Right lobe of liver (tissue), 6 donors: ENCODE data around the gene IL17REL. TPM values are rescaled to one million over a fixed set of nuclear protein-coding genes. Genes with fewer than 3 reads are reported as not detected.

ENCODE experiments used
- ATAC-seq, 4 donors: fragments of 200-7000 bp; cut with Tn5 transposase; one replicate each; pipeline ENCODE4 v1.9.1; 2020; ENCODE audit warnings: mild to moderate bottlenecking in 4 of 4, moderate library complexity in 4 of 4
- DNase-seq, 3 donors: peaks; one replicate each; pipeline ENCODE4 v3.0.0-alpha.2; 2020
- H3K27ac ChIP-seq, 3 donors: fragments of 200-600 bp; one replicate each; pipeline ENCODE4 v1.8.0; 2022
- H3K27me3 ChIP-seq, 2 donors: fragments of 200-600 bp; one replicate each; pipeline ENCODE4 v1.8.0; 2022
- H3K36me3 ChIP-seq, 4 donors: fragments of 200-600 bp; sonication (generic) in 1 of 4; one replicate each; pipeline versions ENCODE4 v1.5.1 to v1.8.0; 2017 to 2022; ENCODE audit warnings: control low read depth in 1 of 4
- H3K4me1 ChIP-seq, 4 donors: fragments of 200-600 bp; sonication (generic) in 1 of 4; one replicate each; pipeline versions ENCODE4 v1.5.1 to v1.8.0; 2017 to 2022; ENCODE audit warnings: control low read depth in 1 of 4
- H3K4me3 ChIP-seq, 3 donors: fragments of 200-600 bp; one replicate each; pipeline ENCODE4 v1.8.0; 2022
- H3K9me3 ChIP-seq, 4 donors: fragments of 200-600 bp; sonication (generic) in 1 of 4; one replicate each; pipeline versions ENCODE4 v1.5.1 to v1.8.0; 2017 to 2022; ENCODE audit warnings: control low read depth in 1 of 4
- POLR2A ChIP-seq: fragments of 450-650 bp; IDR thresholded peaks from one replicate; pipeline ENCODE4 v1.6.1; 2017; ENCODE audit warnings: antibody characterized with exemption, mild to moderate bottlenecking
- WGBS: methylation state at CpG from one replicate; pipeline ENCODE4 v1.1.6; 2018; ENCODE audit warnings: low coverage, low lambda C conversion rate; ENCODE audit not compliant: insufficient coverage; ENCODE audit errors: missing lambda C conversion rate; 5-methylcytosine and 5-hydroxymethylcytosine counted together
- intact Hi-C, 2 donors: fragments of 100-400 bp; cut with DNase I; formaldehyde crosslinking; loops; one replicate each; pipeline versions ENCODE4 v1.11.2 to v1.14.1; 2022
- long read RNA-seq: library from polyadenylated mRNA; unstranded; transcript quantifications from one replicate; pipeline ENCODE4 v2.0.0, GENCODE V29; 2019
- total RNA-seq, 6 experiments: library from RNA; depleted of rRNA in 2 of 6; stranded (reverse); fragments of >200 nt in 2 of 6; fragmentation: NEBNext Ultra II Directional in 3 of 6; extraction: Animal tissue kit (Norgen Biotek cat#: 25700) in 3 of 6; gene quantifications; one replicate each; pipeline versions ENCODE4 v1.1.0 to v1.2.4, GENCODE V29; 2016 to 2023
- TF ChIP-seq, protein P1 (sequence below), 4 donors: fragments of 200-600 bp in 3 of 4; fragments of 450-650 bp in 1 of 4; IDR thresholded peaks; one replicate each; pipeline versions ENCODE4 v1.5.1 to v1.8.0; 2016 to 2022; ENCODE audit warnings: antibody characterized with exemption in 4 of 4, mild to moderate bottlenecking in 2 of 4
- donor health status: DM: no; HTN: yes; CAD: no.
- donor health status: DM: no; HTN: no; CAD: no.
- donor health status: DM: no; HTN: no; CAD: no.
- donor health status: DM: no; HTN: yes; CAD: no.
- donor health status: DM: no; HTN: yes; CAD: no.

The IL17REL gene
- total RNA-seq, result not detected
- long read RNA-seq, result 0 reads

DNA sequence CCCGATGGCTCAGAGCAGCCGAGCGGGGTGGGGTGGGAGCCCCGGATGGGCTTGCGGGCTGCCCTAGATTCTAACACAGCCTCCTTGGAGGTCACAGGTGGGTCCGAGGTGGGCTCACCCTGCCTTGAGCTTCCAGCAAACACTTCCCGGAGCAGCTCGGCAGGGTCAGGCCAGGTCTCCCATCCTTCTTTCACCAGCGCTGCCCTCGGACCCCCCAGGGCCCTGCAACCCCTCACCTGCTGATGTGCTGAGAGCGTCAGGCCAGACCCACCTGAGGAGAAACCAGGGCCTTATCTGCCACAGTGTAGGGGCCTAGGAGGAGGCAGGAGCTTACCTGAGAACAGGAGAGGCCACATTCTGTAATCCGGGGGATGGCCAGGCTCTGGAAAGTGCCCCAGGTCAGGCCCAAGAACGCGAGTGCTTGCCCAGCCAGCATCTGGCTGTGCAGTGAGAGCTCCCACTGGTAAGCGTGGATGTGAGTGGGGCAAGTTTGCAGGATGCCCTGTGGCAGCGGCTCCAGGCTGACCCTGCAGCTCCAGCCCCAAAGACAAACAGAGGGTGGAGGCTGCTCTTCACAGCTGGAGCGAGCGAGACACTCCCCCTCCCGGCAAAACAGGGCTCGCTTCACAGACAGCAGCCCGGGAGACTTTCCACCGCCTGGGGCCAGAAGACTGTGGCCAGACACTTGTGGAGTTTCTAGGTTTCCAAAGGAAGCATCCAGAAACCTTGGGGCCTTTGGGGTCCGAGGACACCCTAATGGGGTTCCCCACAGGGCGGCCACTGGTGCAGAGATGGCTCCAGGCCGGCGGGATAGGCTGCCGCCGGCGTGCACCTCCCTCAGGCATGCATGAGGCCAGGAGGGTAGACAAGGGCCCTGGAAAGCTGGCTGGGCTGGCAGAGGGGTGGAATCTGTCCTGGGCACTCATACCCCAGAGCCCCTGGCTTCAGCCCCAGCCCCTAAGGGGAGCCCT is at the start of gene IL17REL:
Gene IL17REL, minus strand, starts transcription at position 555 of the 971 bp plus-strand sequence. Its CDS starts 119 bp downstream, at position 436.
- H3K4me1 ChIP-seq, result peaks cover 0 to 2% (median 0%) of the 10 kb centered on the region in 4 donors
- no peak for TF ChIP-seq POLR2A
- TF ChIP-seq, protein P1, sequence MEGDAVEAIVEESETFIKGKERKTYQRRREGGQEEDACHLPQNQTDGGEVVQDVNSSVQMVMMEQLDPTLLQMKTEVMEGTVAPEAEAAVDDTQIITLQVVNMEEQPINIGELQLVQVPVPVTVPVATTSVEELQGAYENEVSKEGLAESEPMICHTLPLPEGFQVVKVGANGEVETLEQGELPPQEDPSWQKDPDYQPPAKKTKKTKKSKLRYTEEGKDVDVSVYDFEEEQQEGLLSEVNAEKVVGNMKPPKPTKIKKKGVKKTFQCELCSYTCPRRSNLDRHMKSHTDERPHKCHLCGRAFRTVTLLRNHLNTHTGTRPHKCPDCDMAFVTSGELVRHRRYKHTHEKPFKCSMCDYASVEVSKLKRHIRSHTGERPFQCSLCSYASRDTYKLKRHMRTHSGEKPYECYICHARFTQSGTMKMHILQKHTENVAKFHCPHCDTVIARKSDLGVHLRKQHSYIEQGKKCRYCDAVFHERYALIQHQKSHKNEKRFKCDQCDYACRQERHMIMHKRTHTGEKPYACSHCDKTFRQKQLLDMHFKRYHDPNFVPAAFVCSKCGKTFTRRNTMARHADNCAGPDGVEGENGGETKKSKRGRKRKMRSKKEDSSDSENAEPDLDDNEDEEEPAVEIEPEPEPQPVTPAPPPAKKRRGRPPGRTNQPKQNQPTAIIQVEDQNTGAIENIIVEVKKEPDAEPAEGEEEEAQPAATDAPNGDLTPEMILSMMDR (IDR thresholded peaks at IDR 0.05), result peak in 2 of 4 donors; percentile 6 to 14
- 56% methylated on average over 5 of the region's 29 CpGs for WGBS
- H3K36me3 ChIP-seq, result no peaks in the 10 kb centered on the region
- intact Hi-C loops, result no loop called here
- peak in 1 of 3 donors; percentile 29 for DNase-seq
- H3K9me3 ChIP-seq, result no peaks in the 10 kb centered on the region
- H3K27me3 ChIP-seq, result peaks cover 0 to 24% of the 10 kb centered on the region in 2 donors
- H3K27ac ChIP-seq, result no peak within 1 kb of the TSS
- ATAC-seq, result peak; percentile 7 to 65 (median 47)
- H3K4me3 ChIP-seq, result no peak within 1 kb of the TSS

DNA sequence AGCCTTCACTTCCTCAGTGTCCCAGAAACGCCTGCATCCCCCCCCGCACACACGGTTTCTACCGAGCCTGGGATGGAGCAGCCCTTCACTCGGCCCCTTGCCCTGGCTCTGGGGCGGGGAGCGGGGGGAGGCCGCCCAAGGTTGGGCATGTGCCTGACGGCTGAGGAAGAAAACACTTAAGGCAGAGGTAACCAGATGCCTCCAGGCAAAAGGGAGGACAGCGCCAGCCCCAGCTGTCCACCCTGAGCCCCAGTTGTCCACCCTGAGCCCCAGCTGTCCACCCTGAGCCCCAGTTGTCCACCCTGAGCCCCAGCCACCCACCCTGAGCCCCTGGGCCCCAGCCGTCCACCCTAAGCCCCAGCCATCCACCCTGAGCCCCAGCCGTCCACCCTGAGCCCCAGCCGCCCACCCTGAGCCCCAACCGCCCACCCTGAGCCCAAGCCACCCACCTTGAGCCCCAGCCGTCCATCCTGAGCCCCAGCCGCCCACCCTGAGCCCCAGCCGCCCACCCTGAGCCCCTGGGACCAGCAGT is 49.3 kb upstream of the IL17REL start:
- no peak overlapping the region for H3K4me3 ChIP-seq
- H3K27me3 ChIP-seq, result peaks cover 0 to 7% of the 10 kb centered on the region in 2 donors
- TF ChIP-seq, protein P1 (IDR thresholded peaks at IDR 0.05), result no peak
- no peak for TF ChIP-seq POLR2A
- H3K9me3 ChIP-seq, result no peaks in the 10 kb centered on the region
- 39% methylated on average over 2 of the region's 17 CpGs for WGBS
- intact Hi-C loops, result no loop called here
- DNase-seq, result peak in 2 of 3 donors; percentile 8 to 37
- ATAC-seq, result no peak
- no peaks in the 10 kb centered on the region for H3K4me1 ChIP-seq
- no peak overlapping the region for H3K27ac ChIP-seq
- H3K36me3 ChIP-seq, result no peaks in the 10 kb centered on the region

DNA sequence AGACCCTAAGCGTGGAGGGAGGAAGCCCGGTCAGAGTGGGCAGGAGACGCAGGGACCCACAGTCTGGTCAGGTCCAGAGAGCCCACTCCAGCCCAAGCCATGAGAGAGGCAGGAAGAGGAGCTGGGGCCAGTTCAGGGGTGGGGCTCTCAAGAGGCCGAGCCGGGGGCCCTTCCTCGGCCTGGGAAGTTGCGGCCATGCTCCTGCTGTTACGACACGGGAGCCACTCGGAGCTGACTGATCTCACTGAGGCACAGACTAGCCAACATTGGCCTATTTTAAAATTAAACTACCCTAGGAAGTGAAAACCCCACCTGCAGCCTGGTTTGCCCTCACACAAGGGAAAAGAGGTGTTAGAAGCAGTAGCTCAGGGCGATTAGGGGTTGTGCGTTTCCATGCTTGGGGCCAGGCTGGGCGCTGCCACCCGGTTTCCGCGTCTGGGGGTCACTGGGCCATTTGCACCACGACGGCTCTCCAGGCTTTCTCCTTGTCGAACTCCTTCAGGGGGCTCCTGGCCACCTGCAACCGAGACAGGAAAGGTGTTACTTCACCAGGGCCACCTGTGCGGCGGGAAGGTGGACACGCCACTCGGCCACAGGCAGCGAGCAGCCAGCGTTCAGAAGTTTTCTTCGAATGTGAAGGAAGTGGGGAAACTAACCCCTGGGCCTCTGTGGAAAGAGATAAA is 48.7 kb upstream of the IL17REL start:
- H3K27me3 ChIP-seq, result peaks cover 0 to 7% of the 10 kb centered on the region in 2 donors
- intact Hi-C loops, result no loop called here
- H3K4me3 ChIP-seq, result no peak overlapping the region
- H3K27ac ChIP-seq, result no peak overlapping the region
- no peaks in the 10 kb centered on the region for H3K36me3 ChIP-seq
- TF ChIP-seq, protein P1 (IDR thresholded peaks at IDR 0.05), result no peak
- TF ChIP-seq POLR2A, result no peak
- peak in 1 of 3 donors; percentile 47 for DNase-seq
- 92% methylated on average over 9 of the region's 27 CpGs for WGBS
- no peaks in the 10 kb centered on the region for H3K9me3 ChIP-seq
- no peak for ATAC-seq
- no peaks in the 10 kb centered on the region for H3K4me1 ChIP-seq

DNA sequence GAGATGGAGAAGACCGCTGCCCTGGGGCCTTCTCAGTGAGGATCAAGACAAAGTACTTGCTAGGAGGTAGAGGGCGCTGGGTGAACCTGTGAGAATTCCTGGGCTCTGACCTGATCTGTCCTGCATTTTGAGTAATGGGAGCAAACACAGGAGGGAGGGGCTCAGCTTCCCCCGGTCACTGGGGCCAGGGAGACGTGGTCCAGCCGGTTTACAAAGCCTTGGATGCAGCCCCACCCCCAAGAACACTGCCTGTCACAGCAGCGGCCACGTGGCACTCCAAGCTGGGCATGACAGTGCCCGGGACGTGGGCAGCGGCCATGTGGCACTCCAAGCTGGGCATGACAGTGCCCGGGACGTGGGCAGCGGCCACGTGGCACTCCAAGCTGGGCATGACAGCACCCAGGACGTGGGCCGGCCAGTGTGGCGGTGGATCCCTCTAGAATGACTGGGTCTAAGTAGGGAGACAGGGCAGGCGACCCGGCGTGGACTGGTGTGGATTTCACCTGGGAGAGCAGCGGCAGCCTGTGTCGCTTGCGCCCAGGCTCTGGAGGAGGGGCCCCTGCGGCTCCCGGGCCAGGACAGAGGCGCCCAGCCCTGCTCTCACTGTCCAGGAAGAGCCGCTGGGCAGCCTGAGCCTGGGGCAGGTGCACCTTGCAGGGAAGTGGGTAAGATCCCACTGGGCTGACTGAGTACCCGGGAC is 48.0 kb upstream of the IL17REL start:
- intact Hi-C loops, result no loop called here
- DNase-seq, result peak in 1 of 3 donors; percentile 51

More for the DNA sequence above, 48.0 kb upstream of the IL17REL start:
- TF ChIP-seq POLR2A, result no peak
- TF ChIP-seq, protein P1 (IDR thresholded peaks at IDR 0.05), result no peak
- no peaks in the 10 kb centered on the region for H3K36me3 ChIP-seq
- 54% methylated on average over 11 of the region's 28 CpGs for WGBS
- no peaks in the 10 kb centered on the region for H3K4me1 ChIP-seq
- no peak overlapping the region for H3K4me3 ChIP-seq
- peaks cover 0 to 7% of the 10 kb centered on the region in 2 donors for H3K27me3 ChIP-seq
- no peak for ATAC-seq
- H3K9me3 ChIP-seq, result no peaks in the 10 kb centered on the region
- H3K27ac ChIP-seq, result no peak overlapping the region
